GM19372 (cell line): ENCODE data around the gene GTPBP2.
"Not testable (repeated sequence)": the region's sequence is repeated elsewhere in the genome, so short reads cannot be mapped to it uniquely, and the experiment has no call there.

ENCODE experiments used
- ATAC-seq: cut with Tn5 transposase; IDR thresholded peaks from one replicate; pipeline ENCODE4 v1.9.1; 2021; ENCODE audit warnings: mild to moderate bottlenecking, low read depth, moderate library complexity; ENCODE audit not compliant: unreplicated experiment

GTPBP2 gene

GRCh38 chr6:43665376-43665775 is 36.3 kb upstream of the GTPBP2 start:
- no peak for ATAC-seq

DNA sequence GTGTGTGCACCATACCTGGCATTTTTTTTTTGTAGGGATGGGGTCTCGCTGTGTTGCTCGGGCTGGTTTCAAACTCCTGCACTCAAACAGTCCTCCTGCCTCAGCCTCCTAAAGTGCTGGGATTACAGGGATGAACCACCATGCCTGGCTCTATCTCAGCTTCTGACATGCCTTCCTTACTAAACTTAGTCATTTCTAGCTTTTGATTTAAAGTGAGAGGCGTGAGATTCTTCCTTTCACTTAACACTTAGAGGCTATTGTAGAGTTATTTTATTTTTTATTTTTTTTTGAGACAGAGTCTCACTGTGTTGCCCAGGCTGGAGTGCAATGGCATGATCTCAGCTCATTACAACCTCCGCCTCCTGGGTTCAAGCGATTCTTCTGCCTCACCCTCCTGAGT is 33.9 kb upstream of the GTPBP2 start:
- not testable (repeated sequence) for ATAC-seq

DNA sequence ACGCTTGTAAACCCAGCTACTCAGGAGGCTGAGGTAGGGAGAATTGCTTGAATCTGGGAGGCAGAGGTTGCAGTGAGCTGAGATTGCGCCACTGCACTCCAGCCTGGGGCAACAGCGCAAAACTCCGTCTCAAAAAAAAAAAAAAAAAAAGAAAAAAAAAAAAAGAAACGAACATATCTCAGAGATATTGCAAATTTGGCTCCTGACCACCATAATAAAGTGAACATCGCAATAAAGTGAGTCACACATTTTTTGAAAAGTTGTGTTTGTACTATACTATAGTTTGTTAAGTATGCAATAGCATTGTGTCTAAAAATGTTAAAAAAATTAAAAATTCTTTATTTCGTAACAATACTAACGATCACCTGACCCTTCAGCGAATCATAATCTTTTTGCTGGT is 29.1 kb upstream of the GTPBP2 start:
- no peak for ATAC-seq

- no peak for ATAC-seq
Measured at GRCh38 chr6:43657221-43657802, 28.2 kb upstream of the GTPBP2 start.

- not testable (repeated sequence) for ATAC-seq
Measured at GRCh38 chr6:43652822-43653221, 23.8 kb upstream of the GTPBP2 start.

DNA sequence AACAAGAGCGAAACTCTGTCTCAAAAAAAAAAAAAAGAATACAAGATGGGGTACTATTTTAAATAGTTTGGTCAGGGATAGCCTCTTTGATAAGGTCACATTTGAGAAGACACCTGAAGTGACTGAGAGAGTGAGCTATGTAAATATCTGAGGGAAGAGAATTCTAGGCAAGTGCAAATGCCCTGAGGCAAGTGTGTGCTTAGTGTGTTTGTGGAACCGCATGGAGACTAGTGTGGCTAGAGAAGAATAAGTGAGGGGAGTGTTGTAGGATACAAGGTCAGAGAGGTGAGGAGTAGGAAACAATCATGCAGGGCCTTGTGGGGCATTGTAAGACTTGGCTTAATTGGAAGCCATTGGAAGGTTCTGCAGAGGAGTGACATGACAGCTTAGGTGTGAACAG is 19.2 kb upstream of the GTPBP2 start:
- ATAC-seq: no peak

DNA sequence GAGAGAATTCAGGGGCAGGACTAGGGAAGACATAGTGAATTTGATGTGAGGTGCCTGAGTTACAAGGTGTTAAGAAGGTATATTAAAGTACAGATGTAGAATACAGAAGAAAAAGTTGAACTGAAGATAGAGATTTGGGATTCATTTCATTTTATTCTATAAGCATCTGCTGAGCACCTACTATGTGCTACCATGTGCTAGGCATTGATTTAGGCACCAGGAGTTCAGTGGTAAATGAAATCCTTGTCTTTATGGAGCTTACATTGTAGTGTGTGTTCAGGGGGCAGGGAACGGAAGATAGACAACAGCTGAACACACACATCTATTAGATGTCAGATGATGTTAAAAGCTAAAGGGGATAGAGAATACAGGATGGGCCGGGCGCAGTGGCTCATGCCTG is 18.5 kb upstream of the GTPBP2 start:
- ATAC-seq: no peak

GRCh38 chr6:43645613-43645964 is 16.5 kb upstream of the GTPBP2 start:
- no peak for ATAC-seq

GRCh38 chr6:43644940-43645612 is 16.0 kb upstream of the GTPBP2 start, which contains the start of gene RSPH9:
Gene RSPH9, plus strand, starts transcription at chr6:43645036. Its CDS starts 63 bp downstream, at chr6:43645099.
- ATAC-seq: no peak

- no peak for ATAC-seq
Measured at GRCh38 chr6:43639984-43640800, 11.1 kb upstream of the GTPBP2 start.

- ATAC-seq: no peak
Measured at GRCh38 chr6:43636308-43636659, 7.2 kb upstream of the GTPBP2 start.

GRCh38 chr6:43635387-43636307 is 6.6 kb upstream of the GTPBP2 start, which contains the start of gene MAD2L1BP:
Gene MAD2L1BP, plus strand, starts transcription at chr6:43635840. Its CDS starts 36 bp downstream, at chr6:43635876.
- ATAC-seq: peak; percentile 81

DNA sequence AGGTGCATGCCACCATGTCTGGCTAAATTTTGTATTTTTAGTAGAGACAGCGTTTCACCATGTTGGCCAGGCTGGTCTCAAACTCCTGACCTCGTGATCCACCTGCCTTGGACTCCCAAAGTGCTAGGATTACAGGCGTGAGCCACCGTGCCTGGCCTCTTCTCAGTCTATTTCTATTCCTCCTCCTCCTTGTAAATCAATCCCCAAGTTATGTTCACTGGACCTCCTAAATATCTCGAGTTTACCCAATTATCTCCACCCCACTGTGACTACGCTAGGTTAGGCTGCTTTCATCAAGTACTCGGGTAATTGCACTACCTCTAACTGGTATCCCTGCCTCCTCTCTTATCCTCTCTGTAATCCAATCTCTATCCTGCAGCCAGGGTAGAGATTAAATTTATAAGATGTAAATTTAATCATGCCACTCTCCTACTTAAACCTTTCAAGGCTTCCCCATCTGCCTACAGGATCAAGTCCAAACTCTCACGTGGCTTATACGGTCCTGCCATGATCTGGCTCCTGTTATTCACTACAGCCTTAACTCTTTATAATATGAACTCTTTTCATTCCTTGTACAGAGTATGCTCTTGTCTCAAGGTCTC is 5.7 kb upstream of the GTPBP2 start:
- ATAC-seq: no peak

DNA sequence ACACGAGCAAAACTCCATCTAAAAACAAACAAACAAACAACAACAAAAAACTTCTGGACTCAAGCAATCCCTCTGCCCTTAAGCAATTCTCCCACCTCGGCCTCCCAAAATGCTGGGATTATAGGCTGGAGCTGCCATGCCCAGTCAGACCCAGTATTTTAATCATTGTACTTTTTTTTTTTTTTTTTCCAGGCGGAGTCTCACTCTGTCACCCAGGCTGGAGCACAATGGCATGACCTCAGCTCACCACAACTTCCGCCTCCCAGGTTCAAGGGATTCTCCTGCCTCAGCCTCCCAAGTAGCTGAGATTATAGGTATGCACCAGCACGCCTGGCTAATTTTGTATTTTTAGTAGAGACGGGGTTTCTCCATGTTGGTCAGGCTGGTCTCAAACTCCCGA is 3.9 kb upstream of the GTPBP2 start:
- ATAC-seq: not testable (repeated sequence)

DNA sequence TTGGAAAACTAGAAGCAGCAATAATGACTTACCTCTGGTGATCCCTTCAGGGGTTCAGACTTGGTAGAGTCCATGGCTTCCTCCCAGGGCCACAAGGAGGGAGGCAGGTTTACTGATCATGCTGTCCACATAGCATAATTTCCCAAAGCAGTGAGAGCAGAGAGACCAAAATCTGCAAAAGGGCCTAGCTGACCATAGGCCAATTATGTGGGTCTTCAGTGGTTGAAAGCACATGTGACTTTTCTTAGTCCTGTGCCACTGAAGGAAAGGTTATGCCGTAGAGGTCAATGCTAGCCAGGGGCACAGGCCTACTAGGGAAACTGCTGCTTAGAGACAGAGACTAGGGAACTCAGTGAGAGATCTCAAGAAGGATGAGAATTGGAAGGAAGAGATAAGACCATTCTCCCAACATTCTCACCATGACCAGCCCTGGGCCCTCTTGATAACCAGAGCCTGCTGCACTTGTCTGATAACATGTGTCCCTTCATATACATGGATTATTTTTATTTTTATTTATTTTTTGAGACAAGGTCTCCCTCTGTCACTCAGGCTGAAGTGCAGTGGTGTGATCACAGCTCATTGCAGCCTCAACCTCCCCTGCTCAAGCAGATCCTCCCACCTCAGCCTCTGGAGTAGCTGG is 2.0 kb upstream of the GTPBP2 start:
- ATAC-seq: no peak

DNA sequence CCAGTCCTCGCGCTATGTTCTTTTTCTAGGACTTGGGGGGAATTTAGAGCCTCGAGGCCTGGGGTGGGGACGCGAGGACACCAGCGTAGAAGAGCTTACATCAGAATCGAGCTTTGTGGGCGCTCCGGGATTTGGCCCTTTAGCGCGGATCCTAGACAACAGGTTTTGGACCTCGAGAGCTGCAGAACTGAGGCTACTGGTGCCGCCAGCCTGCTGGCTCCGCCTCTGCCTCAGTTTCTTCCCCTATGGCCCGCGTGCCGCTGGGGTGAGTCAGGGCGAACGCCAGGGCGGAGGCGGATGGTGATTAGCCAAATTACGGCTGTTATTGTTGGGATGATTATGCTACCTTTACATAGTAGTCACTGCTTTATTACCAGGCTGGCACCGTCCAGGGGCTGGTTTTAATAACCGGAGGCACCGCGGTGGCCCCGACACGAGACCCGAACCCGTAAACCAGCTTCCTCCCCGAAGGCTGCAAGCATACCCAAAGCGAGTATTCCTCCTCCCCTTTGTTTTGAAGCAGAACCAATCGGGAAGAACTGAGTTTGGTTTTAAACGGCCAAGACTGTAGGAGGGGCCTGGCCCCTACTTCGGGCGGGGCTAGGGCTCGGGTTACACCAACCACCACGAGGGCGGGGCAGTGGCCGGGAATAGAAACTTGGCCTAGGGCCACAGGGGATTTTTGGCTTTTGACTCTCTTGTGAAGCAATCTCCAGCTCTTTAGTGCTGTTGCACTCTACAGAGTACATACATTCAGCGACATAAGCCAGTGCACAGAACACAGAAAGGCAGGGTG is 639 bp upstream of the GTPBP2 start:
- ATAC-seq: peak; percentile 51

GRCh38 chr6:43628393-43629103 is 516 bp downstream of the GTPBP2 start:
- peak; percentile 10 for ATAC-seq
